A549 (cell line): ENCODE results near the gene SRCIN1.
"Not testable (repeated sequence)": the region's sequence is repeated elsewhere in the genome, so short reads cannot be mapped to it uniquely, and the experiment has no call there.

Experiments
- BHLHE40 ChIP-seq: IDR thresholded peaks from 2 replicates; pipeline ENCODE4 v1.6.1; 2012; ENCODE audit warnings: low read depth, low read length, inconsistent platforms
- JUNB ChIP-seq: fragments of >200 bp; sonication (Bioruptor Twin); formaldehyde crosslinking; IDR thresholded peaks from 2 replicates; pipeline ENCODE4 v1.6.1; 2016
- MAX ChIP-seq: IDR thresholded peaks from 2 replicates; pipeline ENCODE4 v1.6.1; 2012
- POLR2A ChIP-seq: IDR thresholded peaks from 2 replicates; pipeline ENCODE4 v1.6.1; 2012; ENCODE audit warnings: mild to moderate bottlenecking, low read length

- TF ChIP-seq BHLHE40, POLR2A, MAX, JUNB: not testable (repeated sequence)
Measured at GRCh38 chr17:38531761-38532160, 74.0 kb downstream of the SRCIN1 start.
